ENCODE data around the gene TIGD3. TPM values are rescaled to one million over a fixed set of nuclear protein-coding genes. Genes with fewer than 3 reads are reported as not detected.

Gene TIGD3
- total and polyA plus RNA-seq, 4 donors = 0.08 to 0.33 (median 0.17) TPM; not detected in 1

DNA sequence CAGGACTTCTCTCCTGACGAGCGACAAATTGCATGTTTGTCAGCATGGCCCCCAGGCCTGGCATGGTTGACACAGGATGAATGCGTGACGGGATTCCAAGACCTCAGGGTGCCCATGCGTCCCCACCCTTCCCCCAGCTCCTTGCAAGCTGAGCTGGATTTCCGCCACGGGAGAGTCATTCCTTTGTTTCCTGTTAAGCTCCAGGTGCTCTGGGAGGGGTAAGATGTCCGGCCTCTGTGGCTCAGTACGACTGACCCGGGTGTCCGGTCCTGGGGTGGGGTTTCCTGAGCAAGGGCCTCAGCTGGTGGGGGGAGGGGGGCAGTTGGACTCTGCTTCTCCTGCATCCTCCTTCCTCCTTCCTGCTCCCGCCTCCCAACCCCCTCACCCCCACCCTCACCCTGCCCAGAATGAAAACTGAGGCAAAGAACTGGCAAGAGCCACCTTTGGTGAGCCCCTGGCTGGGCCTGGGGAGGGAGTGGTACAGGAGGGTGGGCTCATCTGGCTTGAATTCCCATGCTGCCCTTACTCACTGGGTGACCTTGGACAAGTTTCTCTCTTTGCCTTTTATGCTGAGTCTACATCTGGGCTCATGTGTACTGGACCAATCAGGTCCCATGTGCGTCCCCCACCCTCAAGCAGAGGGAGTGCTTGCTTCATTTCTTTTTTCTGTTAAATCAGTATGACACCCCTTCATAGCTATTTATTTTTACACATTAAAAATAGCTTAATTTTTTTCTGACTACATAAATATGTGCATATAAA lies 37.3 kb upstream of the TIGD3 start:
- 68% methylated on average over 13 of the region's 13 CpGs for WGBS
- Histone ChIP-seq H3K9me3 (ENCODE audit: control insufficient read depth in 4 of 4, low read length in 3 of 4) (no peaks in the 10 kb centered on the region), H3K36me3 (ENCODE audit: control insufficient read depth in 4 of 4, insufficient read depth in 3 of 4, low read depth in 1 of 4, low read length in 3 of 4) (peaks cover 0 to 5% (median 1%) of the 10 kb centered on the region in 4 donors), H3K9ac (ENCODE audit: low read depth in 1 of 2, low read length in 2 of 2) (peak overlapping the region in 1 of 2 donors; percentile 17), H3K27me3 (ENCODE audit: control insufficient read depth in 4 of 4, insufficient read depth in 4 of 4, low read length in 3 of 4) (no peaks in the 10 kb centered on the region), H3K4me1 (ENCODE audit: control insufficient read depth in 4 of 4, insufficient read depth in 4 of 4, low read length in 3 of 4) (peaks cover 0 to 45% (median 30%) of the 10 kb centered on the region in 4 donors), H3K4me3 (ENCODE audit: low read depth in 1 of 3, low read length in 3 of 3) (no peak overlapping the region), H3K27ac (ENCODE audit: low read depth in 1 of 2, low read length in 2 of 2) (peak overlapping the region; percentile 60 to 90)
- TF ChIP-seq FOXA2 (IDR thresholded peaks at IDR 0.05) = no peak
- TF ChIP-seq SP1 (IDR thresholded peaks at IDR 0.05) = peak; percentile 6
- TF ChIP-seq, protein P1, sequence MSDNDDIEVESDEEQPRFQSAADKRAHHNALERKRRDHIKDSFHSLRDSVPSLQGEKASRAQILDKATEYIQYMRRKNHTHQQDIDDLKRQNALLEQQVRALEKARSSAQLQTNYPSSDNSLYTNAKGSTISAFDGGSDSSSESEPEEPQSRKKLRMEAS (IDR thresholded peaks at IDR 0.05) = no peak
- TF ChIP-seq NR2F2 (IDR thresholded peaks at IDR 0.05) = peak; percentile 81
- DNase-seq (ENCODE audit: low spot score) = no peak

DNA sequence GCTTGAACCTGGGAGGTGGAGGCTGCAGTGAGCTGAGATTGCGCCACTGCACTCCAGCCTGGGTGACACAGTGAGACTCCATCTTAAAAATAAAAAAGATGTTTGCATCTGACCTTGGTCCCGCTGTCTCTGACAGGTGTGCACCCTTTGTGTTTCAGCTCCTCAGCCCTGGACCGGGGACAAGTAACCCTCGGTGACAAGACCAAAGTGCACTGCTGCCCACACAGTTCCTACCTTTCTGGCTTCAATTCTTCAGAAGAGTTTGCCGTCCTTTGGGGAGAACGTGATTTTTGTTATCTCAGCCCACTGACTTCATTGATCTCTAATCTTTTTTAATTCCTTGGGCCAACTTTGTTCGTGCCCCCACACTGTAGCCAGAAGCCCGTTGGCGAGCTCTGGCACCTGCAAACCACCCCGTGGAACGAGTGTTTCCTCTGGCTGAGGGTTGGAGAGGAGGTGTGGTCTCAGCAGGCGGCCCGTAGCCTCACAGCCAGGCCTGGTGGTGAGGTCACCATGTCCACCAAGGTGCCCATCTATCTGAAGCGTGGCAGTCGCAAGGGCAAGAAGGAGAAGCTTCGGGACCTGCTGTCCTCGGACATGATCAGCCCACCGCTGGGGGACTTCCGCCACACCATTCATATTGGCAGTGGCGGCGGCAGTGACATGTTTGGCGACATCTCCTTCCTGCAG lies 34.0 kb upstream of the TIGD3 start:
- Histone ChIP-seq H3K27me3 (ENCODE audit: control insufficient read depth in 4 of 4, insufficient read depth in 4 of 4, low read length in 3 of 4) (no peaks in the 10 kb centered on the region), H3K4me3 (ENCODE audit: low read depth in 1 of 3, low read length in 3 of 3) (no peak overlapping the region), H3K9ac (ENCODE audit: low read depth in 1 of 2, low read length in 2 of 2) (no peak overlapping the region), H3K4me1 (ENCODE audit: control insufficient read depth in 4 of 4, insufficient read depth in 4 of 4, low read length in 3 of 4) (peaks cover 0 to 31% (median 21%) of the 10 kb centered on the region in 4 donors), H3K27ac (ENCODE audit: low read depth in 1 of 2, low read length in 2 of 2) (peak overlapping the region; percentile 53 to 60), H3K9me3 (ENCODE audit: control insufficient read depth in 4 of 4, low read length in 3 of 4) (no peaks in the 10 kb centered on the region), H3K36me3 (ENCODE audit: control insufficient read depth in 4 of 4, insufficient read depth in 3 of 4, low read depth in 1 of 4, low read length in 3 of 4) (peaks cover 0 to 5% (median 1%) of the 10 kb centered on the region in 4 donors)
- DNase-seq (ENCODE audit: low spot score) = no peak
- 59% methylated on average over 22 of the region's 22 CpGs for WGBS
- no peak for TF ChIP-seq HNF4G (IDR thresholded peaks at IDR 0.05)
- TF ChIP-seq, protein P1 (IDR thresholded peaks at IDR 0.05) = no peak
- peak in 1 of 2 donors; percentile 21 for TF ChIP-seq RXRA (IDR thresholded peaks at IDR 0.05)
- TF ChIP-seq HNF4A (conservative IDR thresholded peaks at IDR 0.05) = peak; percentile 57 to 72
- peak; percentile 24 for TF ChIP-seq SP1 (IDR thresholded peaks at IDR 0.05)

DNA sequence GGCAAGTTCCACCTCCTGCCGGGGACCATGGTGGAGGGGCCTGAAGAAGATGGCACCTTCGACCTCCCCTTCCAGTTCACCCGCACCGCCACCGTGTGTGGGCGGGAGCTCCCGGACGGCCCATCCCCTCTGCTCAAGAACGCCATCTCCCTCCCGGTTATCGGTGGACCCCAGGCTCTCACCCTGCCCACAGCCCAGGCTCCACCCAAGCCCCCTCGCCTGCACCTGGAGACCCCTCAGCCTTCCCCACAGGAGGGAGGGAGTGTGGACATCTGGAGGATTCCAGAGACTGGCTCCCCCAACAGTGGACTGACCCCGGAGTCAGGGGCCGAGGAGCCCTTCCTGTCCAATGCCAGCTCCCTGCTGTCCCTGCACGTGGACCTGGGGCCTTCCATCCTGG lies 33.5 kb upstream of the TIGD3 start:
- H3K9me3 ChIP-seq (ENCODE audit: control insufficient read depth in 4 of 4, low read length in 3 of 4) = no peaks in the 10 kb centered on the region
- no peaks in the 10 kb centered on the region for H3K27me3 ChIP-seq (ENCODE audit: control insufficient read depth in 4 of 4, insufficient read depth in 4 of 4, low read length in 3 of 4)
- TF ChIP-seq, protein P2, sequence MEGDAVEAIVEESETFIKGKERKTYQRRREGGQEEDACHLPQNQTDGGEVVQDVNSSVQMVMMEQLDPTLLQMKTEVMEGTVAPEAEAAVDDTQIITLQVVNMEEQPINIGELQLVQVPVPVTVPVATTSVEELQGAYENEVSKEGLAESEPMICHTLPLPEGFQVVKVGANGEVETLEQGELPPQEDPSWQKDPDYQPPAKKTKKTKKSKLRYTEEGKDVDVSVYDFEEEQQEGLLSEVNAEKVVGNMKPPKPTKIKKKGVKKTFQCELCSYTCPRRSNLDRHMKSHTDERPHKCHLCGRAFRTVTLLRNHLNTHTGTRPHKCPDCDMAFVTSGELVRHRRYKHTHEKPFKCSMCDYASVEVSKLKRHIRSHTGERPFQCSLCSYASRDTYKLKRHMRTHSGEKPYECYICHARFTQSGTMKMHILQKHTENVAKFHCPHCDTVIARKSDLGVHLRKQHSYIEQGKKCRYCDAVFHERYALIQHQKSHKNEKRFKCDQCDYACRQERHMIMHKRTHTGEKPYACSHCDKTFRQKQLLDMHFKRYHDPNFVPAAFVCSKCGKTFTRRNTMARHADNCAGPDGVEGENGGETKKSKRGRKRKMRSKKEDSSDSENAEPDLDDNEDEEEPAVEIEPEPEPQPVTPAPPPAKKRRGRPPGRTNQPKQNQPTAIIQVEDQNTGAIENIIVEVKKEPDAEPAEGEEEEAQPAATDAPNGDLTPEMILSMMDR (IDR thresholded peaks at IDR 0.05; ENCODE audit: low read depth, low read length, missing input control) = no peak
- TF ChIP-seq NR2F2 (IDR thresholded peaks at IDR 0.05) = no peak
- TF ChIP-seq HNF4A (conservative IDR thresholded peaks at IDR 0.05) = no peak
- TF ChIP-seq JUND (IDR thresholded peaks at IDR 0.05) = no peak
- no peak for TF ChIP-seq YY1 (IDR thresholded peaks at IDR 0.05)
- TF ChIP-seq, protein P3, sequence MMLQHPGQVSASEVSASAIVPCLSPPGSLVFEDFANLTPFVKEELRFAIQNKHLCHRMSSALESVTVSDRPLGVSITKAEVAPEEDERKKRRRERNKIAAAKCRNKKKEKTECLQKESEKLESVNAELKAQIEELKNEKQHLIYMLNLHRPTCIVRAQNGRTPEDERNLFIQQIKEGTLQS (IDR thresholded peaks at IDR 0.05) = no peak
- no peak for TF ChIP-seq TAF1 (conservative IDR thresholded peaks at IDR 0.05)
- TF ChIP-seq, protein P4, sequence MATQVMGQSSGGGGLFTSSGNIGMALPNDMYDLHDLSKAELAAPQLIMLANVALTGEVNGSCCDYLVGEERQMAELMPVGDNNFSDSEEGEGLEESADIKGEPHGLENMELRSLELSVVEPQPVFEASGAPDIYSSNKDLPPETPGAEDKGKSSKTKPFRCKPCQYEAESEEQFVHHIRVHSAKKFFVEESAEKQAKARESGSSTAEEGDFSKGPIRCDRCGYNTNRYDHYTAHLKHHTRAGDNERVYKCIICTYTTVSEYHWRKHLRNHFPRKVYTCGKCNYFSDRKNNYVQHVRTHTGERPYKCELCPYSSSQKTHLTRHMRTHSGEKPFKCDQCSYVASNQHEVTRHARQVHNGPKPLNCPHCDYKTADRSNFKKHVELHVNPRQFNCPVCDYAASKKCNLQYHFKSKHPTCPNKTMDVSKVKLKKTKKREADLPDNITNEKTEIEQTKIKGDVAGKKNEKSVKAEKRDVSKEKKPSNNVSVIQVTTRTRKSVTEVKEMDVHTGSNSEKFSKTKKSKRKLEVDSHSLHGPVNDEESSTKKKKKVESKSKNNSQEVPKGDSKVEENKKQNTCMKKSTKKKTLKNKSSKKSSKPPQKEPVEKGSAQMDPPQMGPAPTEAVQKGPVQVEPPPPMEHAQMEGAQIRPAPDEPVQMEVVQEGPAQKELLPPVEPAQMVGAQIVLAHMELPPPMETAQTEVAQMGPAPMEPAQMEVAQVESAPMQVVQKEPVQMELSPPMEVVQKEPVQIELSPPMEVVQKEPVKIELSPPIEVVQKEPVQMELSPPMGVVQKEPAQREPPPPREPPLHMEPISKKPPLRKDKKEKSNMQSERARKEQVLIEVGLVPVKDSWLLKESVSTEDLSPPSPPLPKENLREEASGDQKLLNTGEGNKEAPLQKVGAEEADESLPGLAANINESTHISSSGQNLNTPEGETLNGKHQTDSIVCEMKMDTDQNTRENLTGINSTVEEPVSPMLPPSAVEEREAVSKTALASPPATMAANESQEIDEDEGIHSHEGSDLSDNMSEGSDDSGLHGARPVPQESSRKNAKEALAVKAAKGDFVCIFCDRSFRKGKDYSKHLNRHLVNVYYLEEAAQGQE (IDR thresholded peaks at IDR 0.05) = no peak
- no peak for TF ChIP-seq FOXA2 (IDR thresholded peaks at IDR 0.05)
- no peak for TF ChIP-seq SP1 (IDR thresholded peaks at IDR 0.05)
- no peak for TF ChIP-seq GABPA (IDR thresholded peaks at IDR 0.05 in 1 of 2, conservative IDR thresholded peaks at IDR 0.05 in 1 of 2)
- no peak for TF ChIP-seq EGR1 (IDR thresholded peaks at IDR 0.05; ENCODE audit: low read depth in 2 of 2)
- DNase-seq (ENCODE audit: low spot score) = no peak
- WGBS = 92% methylated on average over 15 of the region's 15 CpGs
- peaks cover 0 to 5% (median 1%) of the 10 kb centered on the region in 4 donors for H3K36me3 ChIP-seq (ENCODE audit: control insufficient read depth in 4 of 4, insufficient read depth in 3 of 4, low read depth in 1 of 4, low read length in 3 of 4)
- peak overlapping the region in 1 of 2 donors; percentile 60 for H3K27ac ChIP-seq (ENCODE audit: low read depth in 1 of 2, low read length in 2 of 2)
- no peak overlapping the region for H3K4me3 ChIP-seq (ENCODE audit: low read depth in 1 of 3, low read length in 3 of 3)
- H3K9ac ChIP-seq (ENCODE audit: low read depth in 1 of 2, low read length in 2 of 2) = no peak overlapping the region
- peaks cover 0 to 26% (median 16%) of the 10 kb centered on the region in 4 donors for H3K4me1 ChIP-seq (ENCODE audit: control insufficient read depth in 4 of 4, insufficient read depth in 4 of 4, low read length in 3 of 4)

All from liver (tissue), 9 donors.